Measurements from ENCODE around the gene AMELX.

Gene AMELX

GRCh38 chrX:11293113-11293512 is at the start of gene AMELX:
Gene AMELX, plus strand, starts transcription at chrX:11293413. Its CDS starts 1,376 bp downstream, at chrX:11294789.
- Mint-ChIP-seq H3K4me3 (no peak within 1 kb of the TSS), H3K27ac (no peak within 1 kb of the TSS), H3K27me3 (ENCODE audit: low read depth) (no peaks in the 10 kb centered on the region), H3K36me3 (ENCODE audit: low read depth) (no peaks in the 10 kb centered on the region), H3K9me3 (no peaks in the 10 kb centered on the region), H3K4me1 (ENCODE audit: low read depth) (no peaks in the 10 kb centered on the region)
- no peak for DNase-seq (ENCODE audit: low spot score)

GRCh38 chrX:11244636-11245035 is 48.6 kb upstream of the AMELX start:
- Mint-ChIP-seq H3K27me3 (ENCODE audit: low read depth) (no peaks in the 10 kb centered on the region), H3K36me3 (ENCODE audit: low read depth) (no peaks in the 10 kb centered on the region), H3K4me3 (no peak overlapping the region), H3K4me1 (ENCODE audit: low read depth) (no peaks in the 10 kb centered on the region), H3K9me3 (no peaks in the 10 kb centered on the region), H3K27ac (no peak overlapping the region)
- DNase-seq (ENCODE audit: low spot score) = no peak

- no peaks in the 10 kb centered on the region for H3K36me3 Mint-ChIP-seq (ENCODE audit: low read depth)
- H3K9me3 Mint-ChIP-seq = no peaks in the 10 kb centered on the region
- no peak for DNase-seq (ENCODE audit: low spot score)
- H3K27ac Mint-ChIP-seq = no peak overlapping the region
- no peak overlapping the region for H3K4me3 Mint-ChIP-seq
- H3K27me3 Mint-ChIP-seq (ENCODE audit: low read depth) = no peaks in the 10 kb centered on the region
- no peaks in the 10 kb centered on the region for H3K4me1 Mint-ChIP-seq (ENCODE audit: low read depth)
These were observed 38.6 kb upstream of the AMELX start for GRCh38 chrX:11254417-11255109.

- Mint-ChIP-seq H3K9me3 (no peaks in the 10 kb centered on the region), H3K27ac (no peak overlapping the region), H3K4me3 (no peak overlapping the region), H3K4me1 (ENCODE audit: low read depth) (no peaks in the 10 kb centered on the region), H3K27me3 (ENCODE audit: low read depth) (no peaks in the 10 kb centered on the region), H3K36me3 (ENCODE audit: low read depth) (no peaks in the 10 kb centered on the region)
- no peak for DNase-seq (ENCODE audit: low spot score)
These were observed 35.9 kb upstream of the AMELX start for GRCh38 chrX:11257290-11257689.

- H3K9me3 Mint-ChIP-seq = no peaks in the 10 kb centered on the region
- no peaks in the 10 kb centered on the region for H3K27me3 Mint-ChIP-seq (ENCODE audit: low read depth)
- no peak for DNase-seq (ENCODE audit: low spot score)
- no peaks in the 10 kb centered on the region for H3K4me1 Mint-ChIP-seq (ENCODE audit: low read depth)
- H3K4me3 Mint-ChIP-seq = no peak overlapping the region
- no peaks in the 10 kb centered on the region for H3K36me3 Mint-ChIP-seq (ENCODE audit: low read depth)
- H3K27ac Mint-ChIP-seq = no peak overlapping the region
These were observed 35.5 kb upstream of the AMELX start for GRCh38 chrX:11257711-11258110.

- H3K27ac Mint-ChIP-seq = no peak overlapping the region
- DNase-seq (ENCODE audit: low spot score) = no peak
- no peaks in the 10 kb centered on the region for H3K4me1 Mint-ChIP-seq (ENCODE audit: low read depth)
- H3K27me3 Mint-ChIP-seq (ENCODE audit: low read depth) = no peaks in the 10 kb centered on the region
- no peaks in the 10 kb centered on the region for H3K9me3 Mint-ChIP-seq
- H3K36me3 Mint-ChIP-seq (ENCODE audit: low read depth) = no peaks in the 10 kb centered on the region
- no peak overlapping the region for H3K4me3 Mint-ChIP-seq
These were observed 33.8 kb upstream of the AMELX start for GRCh38 chrX:11259437-11259836.

GRCh38 chrX:11261260-11261659 is 32.0 kb upstream of the AMELX start:
- no peak overlapping the region for H3K4me3 Mint-ChIP-seq
- DNase-seq (ENCODE audit: low spot score) = no peak

GRCh38 chrX:11264925-11265324 is 28.3 kb upstream of the AMELX start:
- Mint-ChIP-seq H3K36me3 (ENCODE audit: low read depth) (no peaks in the 10 kb centered on the region), H3K4me3 (no peak overlapping the region), H3K9me3 (no peaks in the 10 kb centered on the region), H3K4me1 (ENCODE audit: low read depth) (no peaks in the 10 kb centered on the region), H3K27ac (no peak overlapping the region), H3K27me3 (ENCODE audit: low read depth) (no peaks in the 10 kb centered on the region)
- no peak for DNase-seq (ENCODE audit: low spot score)

More at GRCh38 chrX:11261260-11261659, 32.0 kb upstream of the AMELX start:
- Mint-ChIP-seq H3K9me3 (no peaks in the 10 kb centered on the region), H3K4me1 (ENCODE audit: low read depth) (no peaks in the 10 kb centered on the region), H3K36me3 (ENCODE audit: low read depth) (no peaks in the 10 kb centered on the region), H3K27me3 (ENCODE audit: low read depth) (no peaks in the 10 kb centered on the region), H3K27ac (no peak overlapping the region)

- H3K4me3 Mint-ChIP-seq = no peak overlapping the region
- no peaks in the 10 kb centered on the region for H3K4me1 Mint-ChIP-seq (ENCODE audit: low read depth)
- no peak overlapping the region for H3K27ac Mint-ChIP-seq
- no peaks in the 10 kb centered on the region for H3K27me3 Mint-ChIP-seq (ENCODE audit: low read depth)
- DNase-seq (ENCODE audit: low spot score) = no peak
- no peaks in the 10 kb centered on the region for H3K9me3 Mint-ChIP-seq
- H3K36me3 Mint-ChIP-seq (ENCODE audit: low read depth) = no peaks in the 10 kb centered on the region
These were observed 27.9 kb upstream of the AMELX start for GRCh38 chrX:11265352-11265751.

- no peak for DNase-seq (ENCODE audit: low spot score)
- Mint-ChIP-seq H3K27me3 (ENCODE audit: low read depth) (no peaks in the 10 kb centered on the region), H3K4me1 (ENCODE audit: low read depth) (no peaks in the 10 kb centered on the region), H3K4me3 (no peak overlapping the region), H3K9me3 (no peaks in the 10 kb centered on the region), H3K27ac (no peak overlapping the region), H3K36me3 (ENCODE audit: low read depth) (no peaks in the 10 kb centered on the region)
These were observed 26.6 kb upstream of the AMELX start for GRCh38 chrX:11266573-11267003.

- H3K4me3 Mint-ChIP-seq = no peak overlapping the region
- no peaks in the 10 kb centered on the region for H3K36me3 Mint-ChIP-seq (ENCODE audit: low read depth)
- no peaks in the 10 kb centered on the region for H3K9me3 Mint-ChIP-seq
- no peak overlapping the region for H3K27ac Mint-ChIP-seq
- no peak for DNase-seq (ENCODE audit: low spot score)
- no peaks in the 10 kb centered on the region for H3K27me3 Mint-ChIP-seq (ENCODE audit: low read depth)
- no peaks in the 10 kb centered on the region for H3K4me1 Mint-ChIP-seq (ENCODE audit: low read depth)
These were observed 25.8 kb upstream of the AMELX start for GRCh38 chrX:11267425-11267824.

GRCh38 chrX:11269006-11269405 is 24.2 kb upstream of the AMELX start:
- Mint-ChIP-seq H3K4me1 (ENCODE audit: low read depth) (no peaks in the 10 kb centered on the region), H3K36me3 (ENCODE audit: low read depth) (no peaks in the 10 kb centered on the region)

GRCh38 chrX:11269996-11270395 is 23.2 kb upstream of the AMELX start:
- Mint-ChIP-seq H3K27me3 (ENCODE audit: low read depth) (no peaks in the 10 kb centered on the region), H3K27ac (no peak overlapping the region), H3K4me3 (no peak overlapping the region), H3K36me3 (ENCODE audit: low read depth) (no peaks in the 10 kb centered on the region), H3K9me3 (no peaks in the 10 kb centered on the region), H3K4me1 (ENCODE audit: low read depth) (no peaks in the 10 kb centered on the region)
- no peak for DNase-seq (ENCODE audit: low spot score)

More at GRCh38 chrX:11269006-11269405, 24.2 kb upstream of the AMELX start:
- DNase-seq (ENCODE audit: low spot score) = no peak
- Mint-ChIP-seq H3K27me3 (ENCODE audit: low read depth) (no peaks in the 10 kb centered on the region), H3K27ac (no peak overlapping the region), H3K9me3 (no peaks in the 10 kb centered on the region), H3K4me3 (no peak overlapping the region)

- Mint-ChIP-seq H3K27ac (no peak overlapping the region), H3K36me3 (ENCODE audit: low read depth) (no peaks in the 10 kb centered on the region), H3K9me3 (no peaks in the 10 kb centered on the region), H3K4me1 (ENCODE audit: low read depth) (no peaks in the 10 kb centered on the region), H3K27me3 (ENCODE audit: low read depth) (no peaks in the 10 kb centered on the region), H3K4me3 (no peak overlapping the region)
- no peak for DNase-seq (ENCODE audit: low spot score)
These were observed 20.9 kb upstream of the AMELX start for GRCh38 chrX:11272290-11272689.

GRCh38 chrX:11272863-11273262 is 20.4 kb upstream of the AMELX start:
- DNase-seq (ENCODE audit: low spot score) = no peak
- no peak overlapping the region for H3K4me3 Mint-ChIP-seq
- H3K27me3 Mint-ChIP-seq (ENCODE audit: low read depth) = no peaks in the 10 kb centered on the region
- no peaks in the 10 kb centered on the region for H3K4me1 Mint-ChIP-seq (ENCODE audit: low read depth)
- no peaks in the 10 kb centered on the region for H3K36me3 Mint-ChIP-seq (ENCODE audit: low read depth)
- no peaks in the 10 kb centered on the region for H3K9me3 Mint-ChIP-seq
- no peak overlapping the region for H3K27ac Mint-ChIP-seq

All from T-helper 2 cell treated with Interferon-gamma antibody and Interleukin-4, amounts not matched to agents 5 μg/mL and 100 μg/mL, for 36 hours (primary cell).